ENCODE measurements around the gene MANSC1.

Gene MANSC1

GRCh38 chr12:12349711-12350665 lies at the start of gene MANSC1:
MANSC1 (minus strand) TSS chr12:12350242; CDS start chr12:12343314, 6,928 bp downstream.
- DNase-seq (ENCODE audit: low read depth), result peak; percentile 55

GRCh38 chr12:12399161-12399560 lies 49.1 kb upstream of the MANSC1 start:
- DNase-seq (ENCODE audit: low read depth), result no peak

- peak; percentile 97 for DNase-seq (ENCODE audit: low read depth)
These were observed 48.2 kb upstream of the MANSC1 start for GRCh38 chr12:12398026-12398859.

- DNase-seq (ENCODE audit: low read depth), result no peak
These were observed 47.1 kb upstream of the MANSC1 start for GRCh38 chr12:12397184-12397583.

- DNase-seq (ENCODE audit: low read depth), result no peak
These were observed 46.7 kb upstream of the MANSC1 start for GRCh38 chr12:12396694-12397093.

GRCh38 chr12:12393171-12393570 lies 43.1 kb upstream of the MANSC1 start:
- no peak for DNase-seq (ENCODE audit: low read depth)

- no peak for DNase-seq (ENCODE audit: low read depth)
These were observed 42.4 kb upstream of the MANSC1 start for GRCh38 chr12:12392413-12392812.

GRCh38 chr12:12387501-12387900 lies 37.5 kb upstream of the MANSC1 start:
- peak; percentile 74 for DNase-seq (ENCODE audit: low read depth)

- no peak for DNase-seq (ENCODE audit: low read depth)
These were observed 34.7 kb upstream of the MANSC1 start for GRCh38 chr12:12384571-12385340.

- no peak for DNase-seq (ENCODE audit: low read depth)
These were observed 31.9 kb upstream of the MANSC1 start for GRCh38 chr12:12381982-12382381.

GRCh38 chr12:12380949-12381593 lies 31.0 kb upstream of the MANSC1 start:
- no peak for DNase-seq (ENCODE audit: low read depth)

- DNase-seq (ENCODE audit: low read depth), result peak; percentile 32
These were observed 30.0 kb upstream of the MANSC1 start for GRCh38 chr12:12379831-12380730.

GRCh38 chr12:12378616-12379015 lies 28.6 kb upstream of the MANSC1 start:
- DNase-seq (ENCODE audit: low read depth), result no peak

GRCh38 chr12:12376646-12377448 lies 26.8 kb upstream of the MANSC1 start:
- DNase-seq (ENCODE audit: low read depth), result peak; percentile 78

- no peak for DNase-seq (ENCODE audit: low read depth)
These were observed 23.1 kb upstream of the MANSC1 start for GRCh38 chr12:12372946-12373722.

GRCh38 chr12:12367482-12367998 lies 17.5 kb upstream of the MANSC1 start:
- no peak for DNase-seq (ENCODE audit: low read depth)

- DNase-seq (ENCODE audit: low read depth), result no peak
These were observed 16.8 kb upstream of the MANSC1 start for GRCh38 chr12:12366701-12367481.
